ENCODE measurements around the gene TMEM223.

DNA sequence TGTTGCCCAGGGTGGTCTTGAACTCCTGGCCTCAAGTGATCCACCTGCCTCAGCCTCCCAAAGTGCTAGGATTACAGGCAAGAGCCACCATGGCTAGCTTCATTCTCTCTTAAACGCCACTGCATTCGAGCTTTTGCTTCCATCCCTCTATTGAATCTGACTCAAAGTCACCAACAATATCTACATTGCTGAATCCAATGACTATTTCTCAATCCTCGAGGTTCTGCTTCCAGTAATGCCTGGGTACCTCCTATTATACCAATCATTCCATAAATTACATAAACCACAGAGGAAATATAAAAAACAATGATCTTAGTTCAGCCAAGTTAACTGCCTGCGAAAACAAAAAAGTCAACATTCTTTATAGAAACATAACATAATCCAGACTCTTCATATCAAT, 25.3 kb upstream of the TMEM223 start:
- TF ChIP-seq EP300 (IDR thresholded peaks at IDR 0.05; ENCODE audit: low read depth), result no peak
- no peak for TF ChIP-seq POLR2AphosphoS5 (IDR thresholded peaks at IDR 0.05)
